B cell (primary cell): Measurements from ENCODE around the gene GMCL2. TPM values are rescaled to one million over a fixed set of nuclear protein-coding genes. Genes with fewer than 3 reads are reported as not detected.
A peak's percentile ranks its signal among the peaks of the same experiment; 100 is the strongest.

Source experiments
- ATAC-seq: fragments of 200-7000 bp; cut with Tn5 transposase; one replicate; pipeline ENCODE4 v1.10.0; 2021; ENCODE audit warnings: low read depth, mild to moderate bottlenecking, moderate number of reproducible peaks, moderate library complexity
- CTCF ChIA-PET: fragments of 350-600 bp; sonication (Branson Sonifier 250); formaldehyde crosslinking; loops from one replicate; lab custom pipeline; 2021; ENCODE audit warnings: antibody characterized with exemption, inconsistent platforms; lab: Charles Lee
- POLR2A ChIA-PET: fragments of 350-600 bp; sonication (Branson Sonifier 250); formaldehyde crosslinking; loops from one replicate; lab custom pipeline; 2021; ENCODE audit warnings: antibody characterized with exemption; lab: Charles Lee
- DNase-seq: peaks from one replicate; pipeline ENCODE4 v3.0.0; 2013
- H2AFZ ChIP-seq: 2 replicates; pipeline ENCODE4 v1.6.1; 2012; ENCODE audit warnings: mild to moderate bottlenecking, low read depth, low read length; ENCODE audit not compliant: insufficient read depth, poor library complexity, severe bottlenecking
- H3K27ac ChIP-seq, 2 donors: 1 replicate in 1 of 2; 2 replicates in 1 of 2; pipeline ENCODE4 v1.5.1; 2012 to 2013; ENCODE audit warnings: low read length in 2 of 2, mild to moderate bottlenecking in 2 of 2, moderate library complexity in 1 of 2
- H3K27me3 ChIP-seq, 4 experiments: fragments of 200-600 bp in 1 of 4; sonication (generic) in 1 of 4; replicated peaks in 1 of 4; 1 replicate in 2 of 4; 2 replicates in 2 of 4; pipeline versions ENCODE4 v1.6.1 to v1.7.0; 2013 to 2016; ENCODE audit warnings: low read length in 3 of 4, mild to moderate bottlenecking in 2 of 4, mixed read lengths in 1 of 4, moderate library complexity in 1 of 4; ENCODE audit not compliant: insufficient read depth in 4 of 4, control insufficient read depth in 3 of 4; ENCODE audit errors: control extremely low read depth in 1 of 4
- H3K36me3 ChIP-seq, 2 experiments: replicated peaks in 1 of 2; 1 replicate in 1 of 2; 2 replicates in 1 of 2; pipeline versions ENCODE4 v1.6.1 to v1.7.1; 2013; ENCODE audit warnings: low read length in 1 of 2; ENCODE audit not compliant: insufficient read depth in 2 of 2, control insufficient read depth in 1 of 2; ENCODE audit errors: control extremely low read depth in 1 of 2, extremely low read depth in 1 of 2
- H3K4me1 ChIP-seq, 2 donors: fragments of 200-600 bp in 1 of 2; sonication (generic) in 1 of 2; 1 replicate in 1 of 2; 2 replicates in 1 of 2; pipeline versions ENCODE4 v1.5.1 to v1.6.1; 2013 to 2017; ENCODE audit warnings: low read length in 2 of 2; ENCODE audit not compliant: control insufficient read depth in 2 of 2, insufficient read depth in 2 of 2
- H3K4me2 ChIP-seq: replicated peaks from 2 replicates; pipeline ENCODE3; 2012; ENCODE audit warnings: mild to moderate bottlenecking, low read depth, low read length; ENCODE audit not compliant: poor library complexity, severe bottlenecking
- H3K4me3 ChIP-seq, 5 experiments: fragments of 200-600 bp in 1 of 5; sonication (generic) in 1 of 5; 1 replicate in 3 of 5; 2 replicates in 2 of 5; pipeline versions ENCODE4 v1.5.1 to v1.7.0; 2011 to 2016; ENCODE audit warnings: low read length in 4 of 5, mild to moderate bottlenecking in 4 of 5, low read depth in 2 of 5, control low read depth in 1 of 5, moderate library complexity in 1 of 5; ENCODE audit not compliant: insufficient read depth in 1 of 5; ENCODE audit errors: control extremely low read depth in 1 of 5, extremely low read depth in 1 of 5
- H3K79me2 ChIP-seq: fragments of 200-600 bp; sonication (generic); one replicate; pipeline ENCODE4 v1.6.0; 2016; ENCODE audit warnings: low read length; ENCODE audit not compliant: control insufficient read depth, insufficient read depth
- H3K9ac ChIP-seq: fragments of 200-600 bp; sonication (generic); 2 replicates; pipeline ENCODE4 v1.6.1; 2017; ENCODE audit warnings: mild to moderate bottlenecking, low read length, moderate library complexity
- H3K9me3 ChIP-seq, 3 donors: one replicate each; pipeline versions ENCODE4 v1.6.1 to v1.7.1; 2013; ENCODE audit warnings: low read length in 2 of 3; ENCODE audit not compliant: control insufficient read depth in 2 of 3, insufficient read depth in 1 of 3; ENCODE audit errors: control extremely low read depth in 1 of 3
- H4K20me1 ChIP-seq: 2 replicates; pipeline ENCODE4 v1.6.0; 2012; ENCODE audit warnings: mild to moderate bottlenecking, low read length; ENCODE audit not compliant: insufficient read depth, control insufficient read depth, poor library complexity, severe bottlenecking
- H3K27ac Mint-ChIP-seq: one replicate; pipeline ENCODE4 v1.8.0; 2021; ENCODE audit warnings: mixed read lengths
- H3K27me3 Mint-ChIP-seq: one replicate; pipeline ENCODE4 v1.8.0; 2021; ENCODE audit warnings: mixed read lengths
- H3K4me1 Mint-ChIP-seq: one replicate; pipeline ENCODE4 v1.8.0; 2021; ENCODE audit warnings: mixed read lengths
- H3K4me3 Mint-ChIP-seq: one replicate; pipeline ENCODE4 v1.8.0; 2021; ENCODE audit warnings: mixed read lengths
- H3K9me3 Mint-ChIP-seq: one replicate; pipeline ENCODE4 v1.8.0; 2022; ENCODE audit warnings: mixed read lengths; ENCODE audit not compliant: insufficient read depth
- EZH2 ChIP-seq: IDR thresholded peaks from 2 replicates; pipeline ENCODE4 v1.6.1; 2012; ENCODE audit warnings: borderline replicate concordance, low read depth, mild to moderate bottlenecking, moderate library complexity, low read length; ENCODE audit not compliant: insufficient read depth, poor library complexity, severe bottlenecking
- WGBS: methylation state at CpG from one replicate; pipeline ENCODE4 v1.1.5; 2013; ENCODE audit warnings: missing lambda C conversion rate; ENCODE audit not compliant: insufficient coverage; 5-methylcytosine and 5-hydroxymethylcytosine counted together
- intact Hi-C: fragments of 100-400 bp; cut with micrococcal nuclease; formaldehyde crosslinking; loops from one replicate; pipeline ENCODE4 v1.10.0; 2022
- polyA plus RNA-seq: library from polyadenylated mRNA; depleted of rRNA; stranded (reverse); fragments of >200 nt; gene quantifications from 2 replicates; pipeline ENCODE4 v1.2.3, GENCODE V29; 2012
- total RNA-seq, 2 donors: library from RNA; stranded (reverse); fragments of 120-200 nt in 1 of 2; gene quantifications; 1 replicate in 1 of 2; 2 replicates in 1 of 2; pipeline versions ENCODE4 v1.2.3 to v1.2.4, GENCODE V29; 2013 to 2022
- TF ChIP-seq, protein P1 (sequence below): fragments of 200-600 bp; IDR thresholded peaks from one replicate; pipeline ENCODE4 v1.8.0; 2022; ENCODE audit warnings: antibody characterized with exemption, mild to moderate bottlenecking

The GMCL2 gene
- total and polyA plus RNA-seq, 2 donors (not counting 1 experiment from before 2014, with no cell fraction given): not detected

DNA sequence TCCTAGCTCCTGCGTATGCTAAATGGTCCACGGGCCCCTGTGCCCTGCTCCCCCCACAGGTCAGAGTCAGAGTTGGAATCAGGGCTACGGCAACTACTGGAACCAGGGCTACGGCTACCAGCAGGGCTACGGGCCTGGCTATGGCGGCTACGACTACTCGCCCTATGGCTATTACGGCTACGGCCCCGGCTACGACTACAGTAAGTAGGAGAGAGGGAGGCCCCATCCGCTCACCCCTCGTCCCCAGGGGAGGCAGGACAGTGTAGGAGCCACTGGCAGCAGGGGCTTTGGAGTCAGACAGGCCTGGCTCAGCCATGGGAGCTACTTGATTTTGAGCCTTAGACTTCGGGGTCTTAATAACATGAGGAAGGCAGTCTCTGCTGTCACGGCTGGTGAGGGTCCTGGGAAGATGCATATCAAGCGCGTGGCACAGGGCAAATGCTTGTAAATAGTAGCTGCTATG is 22.9 kb upstream of the GMCL2 start:
- Mint-ChIP-seq H3K27ac (peak overlapping the region; percentile 20), H3K27me3 (no peaks in the 10 kb centered on the region), H3K9me3 (no peaks in the 10 kb centered on the region), H3K4me1 (peaks cover 23% of the 10 kb centered on the region), H3K4me3 (no peak overlapping the region)
- peaks cover 12 to 13% of the 10 kb centered on the region in 2 donors for H3K4me1 ChIP-seq
- TF ChIP-seq, protein P1, sequence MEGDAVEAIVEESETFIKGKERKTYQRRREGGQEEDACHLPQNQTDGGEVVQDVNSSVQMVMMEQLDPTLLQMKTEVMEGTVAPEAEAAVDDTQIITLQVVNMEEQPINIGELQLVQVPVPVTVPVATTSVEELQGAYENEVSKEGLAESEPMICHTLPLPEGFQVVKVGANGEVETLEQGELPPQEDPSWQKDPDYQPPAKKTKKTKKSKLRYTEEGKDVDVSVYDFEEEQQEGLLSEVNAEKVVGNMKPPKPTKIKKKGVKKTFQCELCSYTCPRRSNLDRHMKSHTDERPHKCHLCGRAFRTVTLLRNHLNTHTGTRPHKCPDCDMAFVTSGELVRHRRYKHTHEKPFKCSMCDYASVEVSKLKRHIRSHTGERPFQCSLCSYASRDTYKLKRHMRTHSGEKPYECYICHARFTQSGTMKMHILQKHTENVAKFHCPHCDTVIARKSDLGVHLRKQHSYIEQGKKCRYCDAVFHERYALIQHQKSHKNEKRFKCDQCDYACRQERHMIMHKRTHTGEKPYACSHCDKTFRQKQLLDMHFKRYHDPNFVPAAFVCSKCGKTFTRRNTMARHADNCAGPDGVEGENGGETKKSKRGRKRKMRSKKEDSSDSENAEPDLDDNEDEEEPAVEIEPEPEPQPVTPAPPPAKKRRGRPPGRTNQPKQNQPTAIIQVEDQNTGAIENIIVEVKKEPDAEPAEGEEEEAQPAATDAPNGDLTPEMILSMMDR: no peak
- TF ChIP-seq EZH2: no peak
- CTCF ChIA-PET: no interaction called here
- H4K20me1 ChIP-seq: peaks cover 69% of the 10 kb centered on the region
- no peaks in the 10 kb centered on the region for H3K27me3 ChIP-seq
- no peak overlapping the region for H3K9ac ChIP-seq
- no peak overlapping the region for H3K4me3 ChIP-seq
- H3K79me2 ChIP-seq: peaks cover 31% of the 10 kb centered on the region
- ATAC-seq (no peak), DNase-seq (no peak)
- H2AFZ ChIP-seq: no peak overlapping the region
- no peak overlapping the region for H3K4me2 ChIP-seq
- WGBS: 94% methylated on average over 15 of the region's 18 CpGs
- POLR2A ChIA-PET: interaction anchor here (0.6 kb wide), 1 partner anchor 15 kb away, joined by 3 read pairs; no protein-coding TSS in a partner anchor
- intact Hi-C loops: no loop called here
- no peak overlapping the region for H3K27ac ChIP-seq
- H3K9me3 ChIP-seq: no peaks in the 10 kb centered on the region
- H3K36me3 ChIP-seq: peaks cover 0 to 88% of the 10 kb centered on the region in 2 experiments

DNA sequence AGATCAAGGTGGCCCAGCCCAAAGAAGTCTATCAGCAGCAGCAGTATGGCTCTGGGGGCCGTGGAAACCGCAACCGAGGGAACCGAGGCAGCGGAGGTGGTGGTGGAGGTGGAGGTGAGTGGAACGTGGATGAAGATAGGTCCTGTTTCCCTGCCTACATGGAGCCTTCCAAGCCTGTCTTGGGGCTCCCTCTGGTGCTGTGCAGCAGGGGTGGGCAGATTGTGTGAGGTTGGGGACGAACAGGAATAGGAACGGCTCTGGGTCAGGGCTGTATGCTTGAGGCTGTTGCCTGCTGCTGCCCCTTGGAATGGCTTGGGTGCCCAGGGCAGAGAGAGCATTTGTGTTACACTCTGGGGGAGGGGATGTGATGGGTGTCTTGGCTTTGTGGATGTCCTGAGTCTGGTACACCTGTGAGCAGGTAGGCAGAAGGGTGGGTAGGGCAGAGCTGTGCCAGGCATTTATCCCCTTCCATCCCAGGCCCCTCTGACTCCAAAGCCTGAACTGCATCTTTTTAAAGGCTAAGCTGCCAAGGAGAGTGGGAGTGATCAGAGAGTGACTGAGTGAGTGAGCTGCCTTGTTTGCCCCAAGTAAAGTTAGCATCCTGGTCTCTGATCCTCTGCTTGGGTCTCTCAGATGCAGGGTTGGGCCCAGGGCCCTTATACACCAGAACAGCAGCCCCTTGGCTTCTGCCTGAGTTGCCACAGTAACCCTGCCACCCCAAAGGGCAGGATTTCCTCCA is 22.3 kb upstream of the GMCL2 start:
- peaks cover 0 to 82% of the 10 kb centered on the region in 2 experiments for H3K36me3 ChIP-seq
- no peak overlapping the region for H3K4me3 ChIP-seq
- peaks cover 69% of the 10 kb centered on the region for H4K20me1 ChIP-seq
- CTCF ChIA-PET: no interaction called here
- H3K27ac ChIP-seq: no peak overlapping the region
- WGBS: 89% methylated on average over 8 of the region's 8 CpGs
- Mint-ChIP-seq H3K4me1 (peaks cover 23% of the 10 kb centered on the region), H3K27ac (peak overlapping the region; percentile 46), H3K4me3 (no peak overlapping the region), H3K9me3 (no peaks in the 10 kb centered on the region), H3K27me3 (no peaks in the 10 kb centered on the region)
- H2AFZ ChIP-seq: no peak overlapping the region
- DNase-seq: no peak
- ATAC-seq: no peak
- H3K79me2 ChIP-seq: peaks cover 31% of the 10 kb centered on the region
- H3K4me1 ChIP-seq: peaks cover 12 to 13% of the 10 kb centered on the region in 2 donors
- POLR2A ChIA-PET: no interaction called here
- H3K9ac ChIP-seq: no peak overlapping the region
- TF ChIP-seq, protein P1: no peak
- TF ChIP-seq EZH2: no peak
- H3K4me2 ChIP-seq: no peak overlapping the region
- H3K9me3 ChIP-seq: no peaks in the 10 kb centered on the region
- intact Hi-C loops: no loop called here
- no peaks in the 10 kb centered on the region for H3K27me3 ChIP-seq
